ENCODE data around the gene IFNA2.
A peak's percentile ranks its signal among the peaks of the same experiment; 100 is the strongest.

The IFNA2 gene

GRCh38 chr9:21334701-21335632, 50.2 kb downstream of the IFNA2 start, which contains the start of gene KLHL9:
KLHL9 (minus strand) TSS chr9:21335404; CDS start chr9:21334859, 545 bp downstream.
- TF ChIP-seq REST (IDR thresholded peaks at IDR 0.05; ENCODE audit: low read depth) (no peak), USF1 (IDR thresholded peaks at IDR 0.05) (0 out of 2 replicates have a peak, but pooled peaks have one; percentile 3), TCF12 (IDR thresholded peaks at IDR 0.05; ENCODE audit: low read depth) (0 out of 2 replicates have a peak, but pooled peaks have one; percentile 21), TAF1 (IDR thresholded peaks at IDR 0.05; ENCODE audit: low read depth) (peak; percentile 73)
